ENCODE data around the gene RTL3.

Gene RTL3

DNA sequence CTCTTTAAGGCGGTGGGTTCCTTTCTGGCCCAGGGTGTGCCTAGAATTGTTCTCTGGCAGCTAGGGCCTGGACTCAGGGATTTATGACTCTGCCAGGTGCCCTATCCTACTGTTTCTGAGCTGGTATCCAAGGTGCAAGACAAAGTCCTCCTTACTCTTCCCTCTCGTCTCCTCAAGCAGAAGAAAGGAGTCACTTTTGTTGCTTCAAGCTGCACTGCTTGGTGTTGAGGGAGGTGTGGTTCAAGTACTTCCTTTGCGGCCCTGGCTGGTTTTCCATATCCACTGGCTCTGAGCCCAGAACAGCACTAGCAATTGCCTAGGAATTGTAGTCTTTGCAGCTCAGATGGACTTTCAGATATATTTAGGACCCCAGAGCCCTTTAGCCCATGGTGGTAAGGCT, 39.3 kb downstream of the RTL3 start:
- no peak for DNase-seq (ENCODE audit: low read depth, low spot score)

DNA sequence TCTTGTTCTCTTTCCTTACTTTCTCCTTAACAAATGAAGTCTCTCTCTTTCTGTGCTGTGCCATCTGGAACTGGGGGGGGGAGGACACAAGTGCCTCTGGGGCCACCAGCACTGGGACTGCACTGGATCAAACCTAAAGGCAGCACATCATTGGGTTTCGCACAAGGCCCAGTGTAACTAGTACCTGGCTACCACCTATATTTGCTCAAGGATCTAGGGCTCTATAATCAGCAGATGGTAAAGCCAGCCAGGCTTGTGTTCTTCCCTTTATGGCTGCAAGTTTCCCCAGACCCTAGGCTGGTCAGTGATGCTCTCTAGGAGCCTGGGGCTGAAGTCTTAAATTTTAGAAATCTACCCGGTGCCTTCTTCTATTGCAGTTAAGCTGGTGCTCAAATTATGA, 40.1 kb downstream of the RTL3 start:
- DNase-seq (ENCODE audit: low read depth, low spot score), result no peak

DNA sequence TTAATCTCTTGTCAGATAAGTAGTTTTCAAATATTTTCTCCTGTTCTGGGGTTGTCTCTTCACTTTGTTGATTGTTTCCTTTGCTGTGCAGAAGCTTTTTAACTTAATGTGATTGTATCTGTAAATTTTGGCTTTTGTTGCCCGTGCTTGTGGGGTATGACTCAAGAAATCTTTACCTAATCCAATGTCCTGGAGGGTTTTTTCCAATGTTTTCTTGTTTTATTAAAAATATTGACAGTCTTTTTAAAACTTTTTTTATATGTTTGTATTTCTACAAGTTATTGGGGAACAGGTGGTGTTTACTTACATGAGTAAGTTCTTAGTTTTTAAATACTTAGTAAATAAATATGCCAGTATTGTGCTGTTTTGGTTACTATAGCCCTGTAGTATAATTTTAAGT, 44.9 kb downstream of the RTL3 start:
- no peak for DNase-seq (ENCODE audit: low read depth, low spot score)

All from smooth muscle cell of the brain vasculature (primary cell).